Spleen (tissue), 11 donors: ENCODE results near the gene OR2V2. TPM values are rescaled to one million over a fixed set of nuclear protein-coding genes. Genes with fewer than 3 reads are reported as not detected.

Source experiments
- DNase-seq: peaks from one replicate; pipeline ENCODE4 v3.0.0-alpha.2; 2020
- H3K27ac ChIP-seq, 8 donors: fragments of 200-600 bp; sonication (generic) in 7 of 8; 1 replicate in 4 of 8; 2 replicates in 4 of 8; pipeline versions ENCODE4 v1.5.0 to v1.8.0; 2016 to 2021; ENCODE audit warnings: inconsistent platforms in 4 of 8, mild to moderate bottlenecking in 4 of 8, moderate library complexity in 1 of 8
- H3K27me3 ChIP-seq, 7 donors: fragments of 200-600 bp; sonication (generic) in 6 of 7; replicated peaks in 1 of 7; 1 replicate in 4 of 7; 2 replicates in 3 of 7; pipeline versions ENCODE4 v1.5.0 to v1.8.0; 2016 to 2021; ENCODE audit warnings: inconsistent platforms in 3 of 7, mild to moderate bottlenecking in 1 of 7
- H3K36me3 ChIP-seq, 6 donors: fragments of 200-600 bp; sonication (generic) in 5 of 6; 1 replicate in 4 of 6; 2 replicates in 2 of 6; pipeline versions ENCODE4 v1.5.0 to v1.8.0; 2016 to 2021; ENCODE audit warnings: inconsistent platforms in 2 of 6
- H3K4me1 ChIP-seq, 6 donors: fragments of 200-600 bp; sonication (generic) in 5 of 6; 1 replicate in 3 of 6; 2 replicates in 3 of 6; pipeline versions ENCODE4 v1.5.0 to v1.8.0; 2016 to 2021; ENCODE audit warnings: inconsistent platforms in 3 of 6
- H3K4me3 ChIP-seq, 8 donors: fragments of 200-600 bp; sonication (generic) in 7 of 8; 1 replicate in 4 of 8; 2 replicates in 4 of 8; pipeline versions ENCODE4 v1.5.0 to v1.8.0; 2016 to 2021; ENCODE audit warnings: inconsistent platforms in 4 of 8, mild to moderate bottlenecking in 4 of 8, moderate library complexity in 2 of 8
- H3K9me3 ChIP-seq, 8 donors: fragments of 200-600 bp; sonication (generic) in 7 of 8; 1 replicate in 4 of 8; 2 replicates in 4 of 8; pipeline versions ENCODE4 v1.5.0 to v1.8.0; 2016 to 2021; ENCODE audit warnings: inconsistent platforms in 4 of 8
- POLR2A ChIP-seq, 3 donors: fragments of 450-650 bp; IDR thresholded peaks; one replicate each; pipeline ENCODE4 v1.5.1; 2017; ENCODE audit warnings: antibody characterized with exemption in 3 of 3, mild to moderate bottlenecking in 1 of 3
- POLR2AphosphoS5 ChIP-seq, 3 donors: sonication (generic); formaldehyde crosslinking; IDR thresholded peaks; one replicate each; pipeline ENCODE4 v1.5.1; 2017; ENCODE audit warnings: antibody characterized with exemption in 3 of 3
- WGBS, 5 donors: extraction: QIAGEN DNeasy Blood & Tissue Kit in 3 of 5; methylation state at CpG; one replicate each; pipeline versions ENCODE4 v1.1.5 to v1.1.7; 2013 to 2018; 5-methylcytosine and 5-hydroxymethylcytosine counted together
- intact Hi-C: fragments of 100-400 bp; cut with DNase I; formaldehyde crosslinking; loops from one replicate; pipeline ENCODE4 v1.15.0; 2023; ENCODE audit warnings: low total_unique reads
- polyA plus RNA-seq, 3 donors: library from polyadenylated mRNA; stranded (reverse); fragments of 200-250 nt; gene quantifications; one replicate each; pipeline ENCODE4 v1.2.1, GENCODE V29; 2013
- total RNA-seq, 7 donors: library from RNA; depleted of rRNA in 3 of 7; stranded (reverse); fragments of >200 nt in 3 of 7; fragmentation: NEBNext Ultra II Directional in 4 of 7; extraction: Animal tissue kit (Norgen Biotek cat#: 25700) in 4 of 7; gene quantifications; one replicate each; pipeline versions ENCODE4 v1.1.0 to v1.2.1, GENCODE V29; 2016 to 2021
- TF ChIP-seq, protein P1 (sequence below), 11 experiments: fragments of 200-600 bp in 7 of 11; fragments of 450-650 bp in 4 of 11; sonication (generic) in 4 of 11; IDR thresholded peaks in 8 of 11; conservative IDR thresholded peaks in 3 of 11; 1 replicate in 7 of 11; 2 replicates in 4 of 11; pipeline versions ENCODE4 v1.4.0 to v1.8.0; 2016 to 2021; ENCODE audit warnings: antibody characterized with exemption in 11 of 11, inconsistent platforms in 4 of 11, mild to moderate bottlenecking in 1 of 11
- donor health status: healthy with polysubstance abuse.
- donor health status: DM: no; HTN: no; CAD: no; lungs with moderate emphysema.
- donor health status: DM: no; HTN: no; CAD: no.
- donor health status: Bipolar disorder and iron deficiency.
- donor health status: healthy.
- donor health status: DM: no; HTN: no; CAD: no.
- donor health status: DM: yes; HTN: yes; CAD: no.

OR2V2 gene
- total and polyA plus RNA-seq, 10 donors = not detected

DNA sequence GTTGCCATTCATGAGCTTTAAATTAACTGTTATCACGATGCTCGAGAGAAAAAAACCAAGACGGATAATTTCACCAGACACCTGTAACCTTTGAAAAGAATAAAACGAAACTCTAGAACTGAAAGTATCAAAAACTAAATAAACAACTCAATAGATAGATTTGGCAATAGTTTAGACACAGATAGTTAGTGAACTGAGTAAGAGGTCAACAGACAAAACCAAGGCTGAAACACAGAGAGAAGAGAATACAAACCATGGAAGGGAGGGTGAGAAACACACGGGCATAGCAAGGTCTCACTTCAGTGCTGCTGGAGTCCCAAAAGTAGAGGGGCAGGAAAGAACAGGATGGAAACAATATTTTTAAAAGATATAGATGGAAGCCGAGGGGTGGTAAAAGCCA, 13.1 kb upstream of the OR2V2 start:
- TF ChIP-seq POLR2A (IDR thresholded peaks at IDR 0.05) = no peak
- TF ChIP-seq, protein P1, sequence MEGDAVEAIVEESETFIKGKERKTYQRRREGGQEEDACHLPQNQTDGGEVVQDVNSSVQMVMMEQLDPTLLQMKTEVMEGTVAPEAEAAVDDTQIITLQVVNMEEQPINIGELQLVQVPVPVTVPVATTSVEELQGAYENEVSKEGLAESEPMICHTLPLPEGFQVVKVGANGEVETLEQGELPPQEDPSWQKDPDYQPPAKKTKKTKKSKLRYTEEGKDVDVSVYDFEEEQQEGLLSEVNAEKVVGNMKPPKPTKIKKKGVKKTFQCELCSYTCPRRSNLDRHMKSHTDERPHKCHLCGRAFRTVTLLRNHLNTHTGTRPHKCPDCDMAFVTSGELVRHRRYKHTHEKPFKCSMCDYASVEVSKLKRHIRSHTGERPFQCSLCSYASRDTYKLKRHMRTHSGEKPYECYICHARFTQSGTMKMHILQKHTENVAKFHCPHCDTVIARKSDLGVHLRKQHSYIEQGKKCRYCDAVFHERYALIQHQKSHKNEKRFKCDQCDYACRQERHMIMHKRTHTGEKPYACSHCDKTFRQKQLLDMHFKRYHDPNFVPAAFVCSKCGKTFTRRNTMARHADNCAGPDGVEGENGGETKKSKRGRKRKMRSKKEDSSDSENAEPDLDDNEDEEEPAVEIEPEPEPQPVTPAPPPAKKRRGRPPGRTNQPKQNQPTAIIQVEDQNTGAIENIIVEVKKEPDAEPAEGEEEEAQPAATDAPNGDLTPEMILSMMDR (IDR thresholded peaks at IDR 0.05 in 8 of 11, conservative IDR thresholded peaks at IDR 0.05 in 3 of 11) = no peak
- no peak for TF ChIP-seq POLR2AphosphoS5 (IDR thresholded peaks at IDR 0.05)
- no peak for DNase-seq
- Histone ChIP-seq H3K9me3 (peaks cover 0 to 25% (median 20%) of the 10 kb centered on the region in 8 donors), H3K27me3 (peaks cover 0 to 49% (median 0%) of the 10 kb centered on the region in 7 donors), H3K36me3 (no peaks in the 10 kb centered on the region), H3K4me3 (no peak overlapping the region), H3K4me1 (peaks cover 0 to 19% (median 0%) of the 10 kb centered on the region in 6 donors), H3K27ac (no peak overlapping the region)
- 83 to 93% (median 85%) methylated on average over 6 of the region's 6 CpGs for WGBS, 5 donors
- intact Hi-C loops = no loop called here

DNA sequence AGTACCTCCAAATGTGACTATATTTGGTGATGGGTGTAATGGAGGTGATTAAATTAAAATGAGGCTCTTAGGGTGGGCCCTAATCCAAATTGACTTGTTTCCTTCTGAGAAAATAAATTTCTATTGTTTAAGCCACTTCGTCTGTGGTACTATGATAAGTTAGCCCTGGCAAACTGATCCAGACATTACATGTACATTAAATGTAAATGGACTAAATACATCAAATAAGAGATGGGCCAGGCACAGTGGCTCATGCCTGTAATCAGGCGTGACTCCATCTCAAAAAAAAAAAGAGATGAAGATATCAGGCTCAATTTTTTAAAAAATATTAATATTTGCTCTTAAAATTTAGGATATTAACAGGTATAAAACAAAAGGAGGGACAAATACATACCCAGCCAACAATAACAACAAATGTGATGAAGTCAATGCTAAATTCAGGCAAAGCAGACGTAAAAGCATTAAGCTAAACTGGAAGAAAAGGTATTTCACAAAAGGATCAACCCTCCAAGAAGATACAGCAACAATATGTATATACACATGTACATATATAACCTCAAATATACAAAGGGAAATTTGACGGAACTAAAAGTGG, 10.9 kb upstream of the OR2V2 start:
- H3K27ac ChIP-seq = no peak overlapping the region
- 86 to 96% (median 91%) methylated on average over 4 of the region's 4 CpGs for WGBS, 5 donors
- no peak for TF ChIP-seq POLR2AphosphoS5 (IDR thresholded peaks at IDR 0.05)
- TF ChIP-seq POLR2A (IDR thresholded peaks at IDR 0.05) = no peak
- TF ChIP-seq, protein P1 (IDR thresholded peaks at IDR 0.05 in 8 of 11, conservative IDR thresholded peaks at IDR 0.05 in 3 of 11) = no peak
- DNase-seq = no peak
- peaks cover 0 to 19% (median 0%) of the 10 kb centered on the region in 6 donors for H3K4me1 ChIP-seq
- H3K9me3 ChIP-seq = peaks cover 0 to 29% (median 22%) of the 10 kb centered on the region in 8 donors
- intact Hi-C loops = no loop called here
- no peak overlapping the region for H3K4me3 ChIP-seq
- no peaks in the 10 kb centered on the region for H3K36me3 ChIP-seq
- peaks cover 0 to 32% (median 0%) of the 10 kb centered on the region in 7 donors for H3K27me3 ChIP-seq

- no peak for DNase-seq
- Histone ChIP-seq H3K27me3 (peaks cover 0 to 33% (median 0%) of the 10 kb centered on the region in 7 donors), H3K4me3 (no peak overlapping the region), H3K9me3 (peaks cover 0 to 29% (median 22%) of the 10 kb centered on the region in 8 donors), H3K4me1 (peaks cover 0 to 7% (median 0%) of the 10 kb centered on the region in 6 donors), H3K36me3 (no peaks in the 10 kb centered on the region), H3K27ac (no peak overlapping the region)
- TF ChIP-seq POLR2AphosphoS5 (IDR thresholded peaks at IDR 0.05) = no peak
- TF ChIP-seq POLR2A (IDR thresholded peaks at IDR 0.05) = no peak
- TF ChIP-seq, protein P1 (IDR thresholded peaks at IDR 0.05 in 8 of 11, conservative IDR thresholded peaks at IDR 0.05 in 3 of 11) = no peak
- WGBS, 5 donors = 60 to 82% (median 70%) methylated on average over 5 of the region's 5 CpGs
- intact Hi-C loops = no loop called here
Measured at GRCh38 chr5:181138258-181138657, 9.1 kb upstream of the OR2V2 start.

DNA sequence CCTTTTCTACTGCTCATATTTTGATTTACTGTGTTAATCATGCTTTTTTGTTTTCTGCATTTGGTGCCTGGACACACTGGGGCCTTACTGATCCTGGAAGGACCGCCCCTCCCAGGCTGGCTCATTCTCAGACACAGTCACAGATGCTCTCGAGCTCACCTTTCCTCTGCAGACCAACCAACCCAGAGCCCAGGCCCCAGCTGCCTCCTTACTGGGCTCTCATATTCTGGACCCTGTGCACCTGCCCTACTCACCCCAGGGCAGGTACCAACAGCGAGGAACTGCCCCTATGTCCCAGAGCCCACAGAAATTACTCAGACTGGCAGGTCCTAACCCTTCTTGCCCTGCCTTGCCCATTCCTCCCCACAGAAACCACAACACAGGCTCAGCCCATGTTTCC, 6.6 kb upstream of the OR2V2 start:
- WGBS, 5 donors = 73 to 84% (median 74%) methylated on average over 3 of the region's 3 CpGs
- no peak overlapping the region for H3K4me3 ChIP-seq
- intact Hi-C loops = no loop called here
- TF ChIP-seq POLR2AphosphoS5 (IDR thresholded peaks at IDR 0.05) = no peak
- TF ChIP-seq, protein P1 (IDR thresholded peaks at IDR 0.05 in 8 of 11, conservative IDR thresholded peaks at IDR 0.05 in 3 of 11) = no peak
- no peak for TF ChIP-seq POLR2A (IDR thresholded peaks at IDR 0.05)
- DNase-seq = no peak
- H3K9me3 ChIP-seq = peaks cover 0 to 37% (median 22%) of the 10 kb centered on the region in 8 donors
- no peaks in the 10 kb centered on the region for H3K4me1 ChIP-seq
- no peak overlapping the region for H3K27ac ChIP-seq
- peaks cover 0 to 38% (median 0%) of the 10 kb centered on the region in 7 donors for H3K27me3 ChIP-seq
- no peaks in the 10 kb centered on the region for H3K36me3 ChIP-seq
